Upper lobe of left lung (tissue), 4 donors: Measurements from ENCODE around the gene NFASC.

Experiments used
- CTCF ChIP-seq, 6 experiments: fragments of 450-650 bp in 4 of 6; fragments of 200-600 bp in 2 of 6; sonication (generic) in 2 of 6; IDR thresholded peaks; one replicate each; pipeline ENCODE4 v1.5.1; 2016 to 2019; ENCODE audit warnings: antibody characterized with exemption in 6 of 6
- POLR2A ChIP-seq, 4 donors: fragments of 450-650 bp; IDR thresholded peaks; one replicate each; pipeline ENCODE4 v1.5.1; 2016 to 2017; ENCODE audit warnings: antibody characterized with exemption in 4 of 4, mild to moderate bottlenecking in 2 of 4
- POLR2AphosphoS5 ChIP-seq, 2 donors: sonication (generic); formaldehyde crosslinking; IDR thresholded peaks; one replicate each; pipeline ENCODE4 v1.5.1; 2017; ENCODE audit warnings: antibody characterized with exemption in 2 of 2

GRCh38 chr1:204894606-204895005 lies 23.9 kb downstream of the NFASC start:
- TF ChIP-seq CTCF (IDR thresholded peaks at IDR 0.05), result no peak
- no peak for TF ChIP-seq POLR2A (IDR thresholded peaks at IDR 0.05)
- TF ChIP-seq POLR2AphosphoS5 (IDR thresholded peaks at IDR 0.05), result no peak
